Endodermal cell (in vitro differentiated cells): ENCODE results near the gene ZACN. TPM values are rescaled to one million over a fixed set of nuclear protein-coding genes. Genes with fewer than 3 reads are reported as not detected.
A peak's percentile ranks its signal among the peaks of the same experiment; 100 is the strongest.

Source experiments
- DNase-seq: peaks from one replicate; pipeline ENCODE4 v3.0.0-alpha.2; 2017
- H3K27ac ChIP-seq: 2 replicates; pipeline ENCODE4 v1.5.1; 2013; ENCODE audit warnings: mild to moderate bottlenecking, low read depth, low read length, moderate library complexity
- H3K27me3 ChIP-seq: 2 replicates; pipeline ENCODE4 v1.6.1; 2013; ENCODE audit warnings: mild to moderate bottlenecking, low read length, moderate library complexity; ENCODE audit not compliant: insufficient read depth, control insufficient read depth, poor library complexity, severe bottlenecking
- H3K36me3 ChIP-seq: 2 replicates; pipeline ENCODE4 v1.7.0; 2013; ENCODE audit warnings: mild to moderate bottlenecking, low read length, moderate library complexity; ENCODE audit not compliant: control insufficient read depth, insufficient read depth
- H3K4me1 ChIP-seq: one replicate; pipeline ENCODE4 v1.7.0; 2013; ENCODE audit warnings: low read length; ENCODE audit not compliant: control insufficient read depth, insufficient read depth
- H3K4me3 ChIP-seq: 2 replicates; pipeline ENCODE4 v1.5.1; 2013; ENCODE audit warnings: mild to moderate bottlenecking, low read length, moderate library complexity
- H3K9ac ChIP-seq: 2 replicates; pipeline ENCODE4 v1.6.1; 2013; ENCODE audit warnings: mild to moderate bottlenecking, low read length, moderate library complexity; ENCODE audit not compliant: poor library complexity, severe bottlenecking; ENCODE audit errors: extremely low read depth
- H3K9me3 ChIP-seq: 2 replicates; pipeline ENCODE4 v1.6.1; 2013; ENCODE audit warnings: mild to moderate bottlenecking, low read length, moderate library complexity; ENCODE audit not compliant: control insufficient read depth
- H3K27ac Mint-ChIP-seq: 2 replicates; pipeline ENCODE4 v1.8.0; 2020; ENCODE audit warnings: mixed read lengths
- H3K27me3 Mint-ChIP-seq: 2 replicates; pipeline ENCODE4 v1.8.0; 2021; ENCODE audit warnings: mild to moderate bottlenecking, mixed read lengths; ENCODE audit not compliant: insufficient read depth
- H3K36me3 Mint-ChIP-seq: 2 replicates; pipeline ENCODE4 v1.8.0; 2020; ENCODE audit warnings: low read depth, mixed read lengths
- H3K4me1 Mint-ChIP-seq: 2 replicates; pipeline ENCODE4 v1.8.0; 2020; ENCODE audit warnings: mixed read lengths
- H3K4me3 Mint-ChIP-seq: 2 replicates; pipeline ENCODE4 v1.8.0; 2020; ENCODE audit warnings: mild to moderate bottlenecking, moderate library complexity, mixed read lengths
- H3K9me3 Mint-ChIP-seq: 2 replicates; pipeline ENCODE4 v1.8.0; 2020; ENCODE audit warnings: mild to moderate bottlenecking, mixed read lengths
- whole genome bisulfite sequencing, 2 experiments: methylation state at CpG; one replicate each; pipeline versions ENCODE4 v1.1.5 to v1.1.7; 2013; ENCODE audit warnings: missing lambda C conversion rate in 2 of 2, mixed read lengths in 1 of 2; ENCODE audit not compliant: insufficient coverage in 1 of 2, insufficient read length in 1 of 2; 5-methylcytosine and 5-hydroxymethylcytosine counted together
- total RNA-seq, 2 donors: library from RNA; stranded (reverse); fragmentation: NEBNext Ultra II Directional in 1 of 2; extraction: Animal tissue kit (Norgen Biotek cat#: 25700) in 1 of 2; gene quantifications; 2 replicates in 1 of 2; 3 replicates in 1 of 2; pipeline ENCODE4 v1.2.1, GENCODE V29; 2021
- TF ChIP-seq, protein P1 (sequence below): fragments of 200-600 bp; sonication (generic); conservative IDR thresholded peaks from 2 replicates; pipeline ENCODE4 v1.5.0; 2021; ENCODE audit warnings: antibody characterized with exemption, mild to moderate bottlenecking

ZACN gene
- total RNA-seq, 2 donors from 2014 or later = 0.09 TPM; not detected in 1

DNA sequence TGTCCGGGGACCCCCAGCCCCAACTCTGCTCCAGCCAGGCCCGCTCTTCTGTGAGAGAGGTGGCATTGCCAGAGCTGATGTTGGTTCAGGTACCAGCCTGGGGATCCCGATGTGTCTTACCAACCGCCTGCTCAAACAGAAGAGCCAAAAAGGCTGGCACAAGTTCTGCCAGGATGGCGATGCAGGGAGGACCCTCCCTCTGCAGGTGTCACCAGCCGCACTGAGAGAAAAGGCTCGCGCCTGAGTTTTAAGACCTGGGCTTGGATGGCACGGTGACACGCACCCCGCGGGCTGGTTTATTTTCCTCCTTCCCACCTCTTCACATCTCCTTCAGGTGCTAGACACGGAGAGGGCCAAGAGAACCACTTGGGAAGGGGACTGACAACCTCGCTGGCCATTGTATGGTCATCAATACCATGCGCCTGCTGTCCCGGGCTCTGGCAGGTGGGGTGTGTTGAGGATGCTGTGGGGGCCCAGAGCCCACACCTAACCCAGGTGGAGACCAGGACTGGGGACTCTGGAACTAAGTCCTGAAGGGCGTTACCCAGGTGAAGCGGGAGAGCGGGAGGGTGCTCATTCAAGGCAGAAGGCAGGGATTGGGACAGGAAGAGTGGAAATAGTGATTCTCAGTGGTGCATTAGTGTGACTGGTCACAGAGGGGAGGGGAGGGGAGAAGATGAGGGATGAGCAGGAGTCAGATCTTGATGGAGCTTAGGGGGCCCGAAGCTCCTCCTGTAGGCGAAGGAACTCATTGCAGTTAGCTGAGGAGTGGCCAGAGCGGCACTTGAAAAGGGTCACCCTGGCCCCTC, 45.8 kb downstream of the ZACN start:
- Histone ChIP-seq H3K27me3 (no peaks in the 10 kb centered on the region), H3K9ac (no peak overlapping the region), H3K36me3 (no peaks in the 10 kb centered on the region), H3K27ac (no peak overlapping the region), H3K4me1 (no peaks in the 10 kb centered on the region), H3K4me3 (no peak overlapping the region), H3K9me3 (no peaks in the 10 kb centered on the region)
- Mint-ChIP-seq H3K4me1 (peaks cover 7% of the 10 kb centered on the region), H3K4me3 (no peak overlapping the region), H3K9me3 (no peaks in the 10 kb centered on the region), H3K27ac (no peak overlapping the region), H3K36me3 (no peaks in the 10 kb centered on the region), H3K27me3 (peaks cover 23% of the 10 kb centered on the region)
- 85 to 96% methylated on average over 11 to 22 of the region's 22 CpGs for WGBS, 2 experiments
- peak; percentile 91 for DNase-seq
- TF ChIP-seq, protein P1, sequence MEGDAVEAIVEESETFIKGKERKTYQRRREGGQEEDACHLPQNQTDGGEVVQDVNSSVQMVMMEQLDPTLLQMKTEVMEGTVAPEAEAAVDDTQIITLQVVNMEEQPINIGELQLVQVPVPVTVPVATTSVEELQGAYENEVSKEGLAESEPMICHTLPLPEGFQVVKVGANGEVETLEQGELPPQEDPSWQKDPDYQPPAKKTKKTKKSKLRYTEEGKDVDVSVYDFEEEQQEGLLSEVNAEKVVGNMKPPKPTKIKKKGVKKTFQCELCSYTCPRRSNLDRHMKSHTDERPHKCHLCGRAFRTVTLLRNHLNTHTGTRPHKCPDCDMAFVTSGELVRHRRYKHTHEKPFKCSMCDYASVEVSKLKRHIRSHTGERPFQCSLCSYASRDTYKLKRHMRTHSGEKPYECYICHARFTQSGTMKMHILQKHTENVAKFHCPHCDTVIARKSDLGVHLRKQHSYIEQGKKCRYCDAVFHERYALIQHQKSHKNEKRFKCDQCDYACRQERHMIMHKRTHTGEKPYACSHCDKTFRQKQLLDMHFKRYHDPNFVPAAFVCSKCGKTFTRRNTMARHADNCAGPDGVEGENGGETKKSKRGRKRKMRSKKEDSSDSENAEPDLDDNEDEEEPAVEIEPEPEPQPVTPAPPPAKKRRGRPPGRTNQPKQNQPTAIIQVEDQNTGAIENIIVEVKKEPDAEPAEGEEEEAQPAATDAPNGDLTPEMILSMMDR = peak; percentile 76

DNA sequence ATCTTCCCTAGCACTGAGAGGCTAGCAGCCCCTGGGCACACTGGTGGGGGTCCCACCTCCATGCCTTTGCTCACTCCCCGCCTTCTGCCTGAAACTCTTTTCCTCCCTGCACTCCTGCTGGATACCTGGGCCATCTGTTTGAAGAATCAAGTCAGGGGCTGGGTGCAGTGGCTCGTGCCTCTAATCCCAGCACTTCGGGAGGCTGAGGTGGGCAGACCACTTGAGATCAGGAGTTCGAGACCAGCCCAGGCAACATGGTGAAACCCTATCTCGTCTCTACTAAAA, 46.4 kb downstream of the ZACN start:
- TF ChIP-seq, protein P1 = no peak
- H3K27me3 Mint-ChIP-seq = peaks cover 28% of the 10 kb centered on the region

DNA sequence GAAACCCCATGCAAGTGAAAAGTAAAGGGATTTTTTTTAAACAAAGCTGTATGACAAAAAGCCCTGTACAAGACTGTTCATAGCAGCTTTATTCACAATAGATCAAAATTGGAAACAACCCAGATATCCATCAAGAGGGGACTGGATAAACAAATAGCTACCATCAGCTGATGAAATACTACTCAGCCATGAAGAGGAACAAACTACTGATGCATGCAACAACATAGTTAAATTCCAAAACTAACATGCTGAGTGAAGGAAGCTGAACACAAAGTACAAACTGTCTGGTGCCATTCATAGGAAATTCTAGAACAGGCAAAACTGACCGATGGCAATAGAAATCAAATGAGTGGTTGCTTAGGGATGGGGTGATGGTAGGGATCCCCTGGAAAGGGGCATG, 46.9 kb downstream of the ZACN start:
- TF ChIP-seq, protein P1 = no peak
- 93 to 96% methylated on average over 1 of the region's 1 CpG for WGBS, 2 experiments
- H3K27me3 Mint-ChIP-seq = peaks cover 34% of the 10 kb centered on the region
- no peaks in the 10 kb centered on the region for H3K4me1 ChIP-seq
- no peak overlapping the region for H3K9ac ChIP-seq
- DNase-seq = no peak
- no peak overlapping the region for H3K4me3 ChIP-seq
- H3K9me3 Mint-ChIP-seq = no peaks in the 10 kb centered on the region
- no peaks in the 10 kb centered on the region for H3K36me3 Mint-ChIP-seq
- H3K36me3 ChIP-seq = no peaks in the 10 kb centered on the region
- peaks cover 13% of the 10 kb centered on the region for H3K4me1 Mint-ChIP-seq
- H3K27ac ChIP-seq = no peak overlapping the region
- no peaks in the 10 kb centered on the region for H3K27me3 ChIP-seq
- no peak overlapping the region for H3K27ac Mint-ChIP-seq
- no peaks in the 10 kb centered on the region for H3K9me3 ChIP-seq
- no peak overlapping the region for H3K4me3 Mint-ChIP-seq

More for the DNA sequence above, 46.4 kb downstream of the ZACN start:
- H3K9ac ChIP-seq = no peak overlapping the region
- no peaks in the 10 kb centered on the region for H3K4me1 ChIP-seq
- no peak overlapping the region for H3K4me3 ChIP-seq
- no peaks in the 10 kb centered on the region for H3K36me3 ChIP-seq
- H3K27ac ChIP-seq = no peak overlapping the region
- Mint-ChIP-seq H3K4me3 (no peak overlapping the region), H3K27ac (no peak overlapping the region), H3K36me3 (no peaks in the 10 kb centered on the region), H3K4me1 (peaks cover 7% of the 10 kb centered on the region), H3K9me3 (no peaks in the 10 kb centered on the region)
- no peaks in the 10 kb centered on the region for H3K27me3 ChIP-seq
- H3K9me3 ChIP-seq = no peaks in the 10 kb centered on the region
- 87 to 94% methylated on average over 3 to 5 of the region's 5 CpGs for WGBS, 2 experiments
- DNase-seq = no peak
